H9 (cell line): ENCODE results near the gene IFI27. TPM values are rescaled to one million over a fixed set of nuclear protein-coding genes. Genes with fewer than 3 reads are reported as not detected.

Source experiments
- DNase-seq: peaks from one replicate; pipeline ENCODE4 v3.0.0-alpha.2; 2017
- H2AFZ ChIP-seq: one replicate; pipeline ENCODE4 v1.6.1; 2013; ENCODE audit warnings: mild to moderate bottlenecking, low read length, control low read depth, moderate library complexity
- H2AK5ac ChIP-seq: 2 replicates; pipeline ENCODE4 v1.6.1; 2013; ENCODE audit warnings: low read length, control low read depth, mixed read lengths; ENCODE audit not compliant: insufficient read length
- H2BK120ac ChIP-seq: one replicate; pipeline ENCODE4 v1.6.1; 2013; ENCODE audit warnings: low read depth, mild to moderate bottlenecking, low read length, control low read depth, inconsistent platforms; ENCODE audit not compliant: poor library complexity, severe bottlenecking
- H2BK12ac ChIP-seq: 2 replicates; pipeline ENCODE4 v1.6.1; 2013; ENCODE audit warnings: low read length, control low read depth, mixed read lengths, low read depth; ENCODE audit not compliant: insufficient read length
- H2BK15ac ChIP-seq: 2 replicates; pipeline ENCODE4 v1.6.1; 2013; ENCODE audit warnings: low read depth, low read length, control low read depth
- H2BK20ac ChIP-seq: one replicate; pipeline ENCODE4 v1.6.1; 2013; ENCODE audit warnings: low read depth, mild to moderate bottlenecking, low read length, control low read depth, inconsistent platforms; ENCODE audit not compliant: poor library complexity, severe bottlenecking
- H2BK5ac ChIP-seq: 2 replicates; pipeline ENCODE4 v1.6.1; 2013; ENCODE audit warnings: low read length, control low read depth, mixed read lengths; ENCODE audit not compliant: insufficient read length
- H3K14ac ChIP-seq: 2 replicates; pipeline ENCODE4 v1.6.1; 2013; ENCODE audit warnings: low read length, control low read depth; ENCODE audit not compliant: insufficient read depth
- H3K18ac ChIP-seq: 2 replicates; pipeline ENCODE4 v1.6.1; 2013; ENCODE audit warnings: low read depth, mild to moderate bottlenecking, mixed read lengths, low read length, control low read depth; ENCODE audit not compliant: insufficient read length
- H3K23ac ChIP-seq: 2 replicates; pipeline ENCODE4 v1.6.1; 2013; ENCODE audit warnings: low read length, control low read depth, mixed read lengths, low read depth; ENCODE audit not compliant: insufficient read length
- H3K23me2 ChIP-seq: 2 replicates; pipeline ENCODE4 v1.6.1; 2013; ENCODE audit warnings: low read depth, mild to moderate bottlenecking, mixed read lengths, low read length, control low read depth; ENCODE audit not compliant: insufficient read length, poor library complexity, severe bottlenecking
- H3K27ac ChIP-seq: 2 replicates; pipeline ENCODE4 v1.5.1; 2013; ENCODE audit warnings: low read length, control low read depth, mixed read lengths, low read depth; ENCODE audit not compliant: insufficient read length
- H3K27me3 ChIP-seq: 2 replicates; pipeline ENCODE4 v1.6.1; 2013; ENCODE audit warnings: low read length, control low read depth, inconsistent platforms; ENCODE audit not compliant: insufficient read depth
- H3K4ac ChIP-seq: 2 replicates; pipeline ENCODE4 v1.6.1; 2013; ENCODE audit warnings: low read depth, mild to moderate bottlenecking, control low read depth, inconsistent platforms, low read length, moderate library complexity
- H3K4me1 ChIP-seq: 2 replicates; pipeline ENCODE4 v1.6.1; 2013; ENCODE audit warnings: low read length, control low read depth, inconsistent platforms; ENCODE audit not compliant: insufficient read depth
- H3K4me2 ChIP-seq: 2 replicates; pipeline ENCODE4 v1.6.1; 2013; ENCODE audit warnings: low read length, control low read depth, mixed read lengths; ENCODE audit not compliant: insufficient read length, insufficient read depth
- H3K56ac ChIP-seq: 2 replicates; pipeline ENCODE4 v1.6.1; 2013; ENCODE audit warnings: low read depth, mild to moderate bottlenecking, mixed read lengths, low read length, control low read depth; ENCODE audit not compliant: insufficient read length
- H3K79me1 ChIP-seq: 2 replicates; pipeline ENCODE4 v1.6.1; 2013; ENCODE audit warnings: low read depth, mild to moderate bottlenecking, moderate library complexity, low read length, control low read depth, inconsistent platforms; ENCODE audit not compliant: insufficient read depth, poor library complexity, severe bottlenecking
- H3K79me2 ChIP-seq: 2 replicates; pipeline ENCODE4 v1.6.1; 2013; ENCODE audit warnings: low read length, control low read depth, inconsistent platforms; ENCODE audit not compliant: insufficient read depth
- H3K9ac ChIP-seq: 2 replicates; pipeline ENCODE4 v1.6.1; 2013; ENCODE audit warnings: low read length, control low read depth, mixed read lengths; ENCODE audit not compliant: insufficient read length; ENCODE audit errors: extremely low read depth
- H3K9me3 ChIP-seq: one replicate; pipeline ENCODE4 v1.6.1; 2013; ENCODE audit warnings: low read depth, low read length, inconsistent platforms; ENCODE audit not compliant: control insufficient read depth
- H3T11ph ChIP-seq: one replicate; pipeline ENCODE4 v1.6.1; 2013; ENCODE audit warnings: mild to moderate bottlenecking, low read length, control low read depth, inconsistent platforms
- H4K20me1 ChIP-seq: one replicate; pipeline ENCODE4 v1.6.1; 2013; ENCODE audit not compliant: control insufficient read depth, insufficient read length, insufficient read depth
- H4K5ac ChIP-seq: 2 replicates; pipeline ENCODE4 v1.6.1; 2013; ENCODE audit warnings: low read depth, mild to moderate bottlenecking, mixed read lengths, low read length, control low read depth; ENCODE audit not compliant: insufficient read length
- H4K8ac ChIP-seq: replicated peaks from 2 replicates; pipeline ENCODE4 v1.6.1; 2013; ENCODE audit warnings: low read length, control low read depth, mixed read lengths, low read depth; ENCODE audit not compliant: insufficient read length
- H4K91ac ChIP-seq: 2 replicates; pipeline ENCODE4 v1.6.1; 2013; ENCODE audit warnings: low read depth, mild to moderate bottlenecking, moderate library complexity, mixed read lengths, low read length, control low read depth; ENCODE audit not compliant: insufficient read length
- H3K27ac Mint-ChIP-seq, 3 experiments: 2 replicates in 2 of 3; 3 replicates in 1 of 3; pipeline ENCODE4 v1.8.0; 2020 to 2021; ENCODE audit warnings: mixed read lengths in 3 of 3, mild to moderate bottlenecking in 1 of 3, moderate library complexity in 1 of 3
- H3K27me3 Mint-ChIP-seq: 2 replicates; pipeline ENCODE4 v1.8.0; 2021; ENCODE audit warnings: low read depth, mild to moderate bottlenecking, moderate library complexity, mixed read lengths
- H3K36me3 Mint-ChIP-seq, 3 experiments: 2 replicates in 2 of 3; 3 replicates in 1 of 3; pipeline ENCODE4 v1.8.0; 2020 to 2021; ENCODE audit warnings: low read depth in 3 of 3, mixed read lengths in 3 of 3; ENCODE audit not compliant: insufficient read depth in 1 of 3
- H3K4me1 Mint-ChIP-seq, 2 experiments: 2 replicates each; pipeline ENCODE4 v1.8.0; 2020; ENCODE audit warnings: mixed read lengths in 2 of 2
- H3K4me3 Mint-ChIP-seq, 2 experiments: 2 replicates in 1 of 2; 3 replicates in 1 of 2; pipeline ENCODE4 v1.8.0; 2020 to 2021; ENCODE audit warnings: mild to moderate bottlenecking in 2 of 2, mixed read lengths in 2 of 2, moderate library complexity in 1 of 2
- H3K9me3 Mint-ChIP-seq, 2 experiments: 2 replicates in 1 of 2; 3 replicates in 1 of 2; pipeline ENCODE4 v1.8.0; 2020; ENCODE audit warnings: mild to moderate bottlenecking in 2 of 2, mixed read lengths in 2 of 2, moderate library complexity in 1 of 2
- CTCF ChIP-seq: fragments of 200-600 bp; sonication (generic); conservative IDR thresholded peaks from 3 replicates; pipeline ENCODE4 v1.8.0; 2021; ENCODE audit warnings: antibody characterized with exemption, mild to moderate bottlenecking
- total RNA-seq: library from RNA; stranded (reverse); gene quantifications from 2 replicates; pipeline ENCODE4 v1.2.1, GENCODE V29; 2021

IFI27 gene
- total RNA-seq, 1 experiment from 2014 or later = 1.7 TPM

- Mint-ChIP-seq H3K4me1 (no peaks in the 10 kb centered on the region), H3K36me3 (peaks cover 6 to 8% (median 7%) of the 10 kb centered on the region in 3 experiments; a peak in 6 of 7 replicates), H3K4me3 (no peak overlapping the region), H3K27me3 (no peaks in the 10 kb centered on the region; the same call in 1 of the 2 replicates), H3K9me3 (peaks cover 13 to 23% of the 10 kb centered on the region in 2 experiments; a peak in 4 of 5 replicates), H3K27ac (no peak overlapping the region)
- no peak overlapping the region for H2AK5ac ChIP-seq
- no peak for TF ChIP-seq CTCF
- no peak overlapping the region for H2BK5ac ChIP-seq
- no peak overlapping the region for H3K18ac ChIP-seq
- H3K27ac ChIP-seq = no peak overlapping the region
- H2BK120ac ChIP-seq = no peak overlapping the region
- H4K8ac ChIP-seq = no peak overlapping the region
- no peaks in the 10 kb centered on the region for H3K79me2 ChIP-seq
- no peak overlapping the region for H3K9ac ChIP-seq
- no peak overlapping the region for H2BK12ac ChIP-seq
- no peak overlapping the region for H3T11ph ChIP-seq
- no peak overlapping the region for H3K14ac ChIP-seq
- H4K91ac ChIP-seq = no peak overlapping the region
- H3K27me3 ChIP-seq = no peaks in the 10 kb centered on the region
- H2AFZ ChIP-seq = no peak overlapping the region
- no peak for DNase-seq
- no peak overlapping the region for H3K56ac ChIP-seq
- no peaks in the 10 kb centered on the region for H3K79me1 ChIP-seq
- H2BK20ac ChIP-seq = no peak overlapping the region
- no peak overlapping the region for H4K5ac ChIP-seq
- H4K20me1 ChIP-seq = no peaks in the 10 kb centered on the region
- H3K4me2 ChIP-seq = no peak overlapping the region
- H3K4ac ChIP-seq = no peak overlapping the region
- no peaks in the 10 kb centered on the region for H3K4me1 ChIP-seq
- no peaks in the 10 kb centered on the region for H3K23me2 ChIP-seq
- H3K9me3 ChIP-seq = no peaks in the 10 kb centered on the region
- no peak overlapping the region for H3K23ac ChIP-seq
- no peak overlapping the region for H2BK15ac ChIP-seq
Observed at GRCh38 chr14:94157197-94157596, 46.7 kb downstream of the IFI27 start.
